K562 (cell line): ENCODE results near the gene IRX2. TPM values are rescaled to one million over a fixed set of nuclear protein-coding genes. Genes with fewer than 3 reads are reported as not detected.

ENCODE experiments used
- ATAC-seq: fragments of 200-7000 bp; cut with Tn5 transposase; 3 replicates; pipeline ENCODE4 v1.9.1; 2020; ENCODE audit warnings: moderate library complexity
- BruUV-seq: library from RNA; stranded (reverse); fragments of 400-500 nt; replicated peaks from 2 replicates; lab custom pipeline; 2021; lab: Mats Ljungman, UMichigan
- CTCF ChIA-PET: fragments of 300-600 bp; formaldehyde crosslinking; extraction: SDS; loops from one replicate; lab custom pipeline; 2021; ENCODE audit warnings: low intra/inter-chr PET ratio; lab: Yijun Ruan, JAX
- POLR2A ChIA-PET: fragments of 300-600, 350-650 bp; sonication (Branson Sonifier 250); formaldehyde crosslinking; extraction: SDS; loops from one replicate; lab custom pipeline; 2021; ENCODE audit warnings: antibody characterized with exemption, inconsistent platforms; lab: Yijun Ruan, JAX
- DNase-seq, 4 experiments: peaks; one replicate each; pipeline versions ENCODE4 v3.0.0 to v3.0.0-alpha.2; 2011 to 2018; ENCODE audit warnings: low spot score in 3 of 4, mixed read lengths in 3 of 4; ENCODE audit errors: extremely low read depth in 1 of 4
- FAIRE-seq: peaks from 2 replicates; lab custom pipeline; 2011; peaks lifted over from hg19 to GRCh38; lab: Jason Lieb, UNC
- H2AFZ ChIP-seq: 2 replicates; pipeline ENCODE4 v1.6.0; 2011; ENCODE audit warnings: low read depth, low read length, control low read depth, inconsistent platforms
- H3K27ac ChIP-seq: fragments of 200-600 bp; 3 replicates; pipeline ENCODE4 v1.8.0; 2011; ENCODE audit warnings: low read depth, mild to moderate bottlenecking, control low read depth, inconsistent platforms, low read length, moderate library complexity, mixed read lengths; ENCODE audit errors: extremely low read depth
- H3K27me3 ChIP-seq, 2 experiments: fragments of 300-600 bp in 1 of 2; 2 replicates in 1 of 2; 3 replicates in 1 of 2; pipeline versions ENCODE4 v1.6.0 to v1.8.0; 2011; ENCODE audit warnings: inconsistent platforms in 2 of 2, low read length in 2 of 2, mild to moderate bottlenecking in 1 of 2, mixed read lengths in 1 of 2, moderate library complexity in 1 of 2; ENCODE audit not compliant: control insufficient read depth in 2 of 2, insufficient read depth in 2 of 2
- H3K36me3 ChIP-seq: fragments of 300-600 bp; 3 replicates; pipeline ENCODE4 v1.8.0; 2011; ENCODE audit warnings: mild to moderate bottlenecking, low read length, inconsistent platforms; ENCODE audit not compliant: control insufficient read depth, insufficient read depth
- H3K4me1 ChIP-seq, 2 experiments: fragments of 200-600 bp in 1 of 2; replicated peaks in 1 of 2; 2 replicates in 1 of 2; 3 replicates in 1 of 2; pipeline versions ENCODE4 v1.5.1 to v1.8.0; 2011; ENCODE audit warnings: inconsistent platforms in 2 of 2, low read length in 2 of 2, mild to moderate bottlenecking in 1 of 2, mixed read lengths in 1 of 2, moderate library complexity in 1 of 2; ENCODE audit not compliant: control insufficient read depth in 2 of 2, insufficient read depth in 2 of 2
- H3K4me2 ChIP-seq: 2 replicates; pipeline ENCODE4 v1.6.1; 2011; ENCODE audit warnings: low read length, control low read depth, inconsistent platforms, mixed read lengths; ENCODE audit not compliant: insufficient read depth
- H3K4me3 ChIP-seq: fragments of 200-600 bp; sonication (generic), shearing (Covaris generic); 2 replicates; pipeline ENCODE4 v1.5.1; 2016; ENCODE audit warnings: control low read depth, inconsistent platforms
- H3K79me2 ChIP-seq: fragments of 200-600 bp; 3 replicates; pipeline ENCODE4 v1.8.0; 2011; ENCODE audit warnings: low read length, inconsistent platforms; ENCODE audit not compliant: control insufficient read depth, insufficient read depth
- H3K9ac ChIP-seq, 2 experiments: 2 replicates each; pipeline versions ENCODE4 v1.6.0 to v1.6.1; 2011; ENCODE audit warnings: low read depth in 2 of 2, low read length in 2 of 2, control low read depth in 1 of 2, inconsistent platforms in 1 of 2, mild to moderate bottlenecking in 1 of 2, mixed read lengths in 1 of 2; ENCODE audit not compliant: insufficient read depth in 1 of 2
- H3K9me1 ChIP-seq: one replicate; pipeline ENCODE4 v1.6.0; 2011; ENCODE audit warnings: inconsistent platforms, mild to moderate bottlenecking, low read length, moderate library complexity; ENCODE audit not compliant: control insufficient read depth, insufficient read depth
- H3K9me3 ChIP-seq: replicated peaks from 2 replicates; pipeline ENCODE4 v1.5.1; 2011; ENCODE audit warnings: low read depth, low read length, inconsistent platforms; ENCODE audit not compliant: control insufficient read depth, insufficient read depth
- H4K20me1 ChIP-seq: replicated peaks from 2 replicates; pipeline ENCODE4 v1.6.1; 2011; ENCODE audit warnings: low read length, inconsistent platforms, mixed read lengths; ENCODE audit not compliant: control insufficient read depth, insufficient read depth
- CBFA2T2 ChIP-seq: fragments of 450-650 bp; conservative IDR thresholded peaks from 2 replicates; pipeline ENCODE4 v1.6.1; 2017; ENCODE audit warnings: mild to moderate bottlenecking
- CUX1 ChIP-seq: fragments of 200-800 bp; sonication (Bioruptor generic); IDR thresholded peaks from 2 replicates; pipeline ENCODE4 v1.6.1; 2016; ENCODE audit warnings: missing genetic modification characterization, missing compliant biosample characterization
- EWSR1 ChIP-seq: fragments of 450-650 bp; IDR thresholded peaks from 2 replicates; pipeline ENCODE4 v1.6.1; 2018; ENCODE audit warnings: borderline replicate concordance, mild to moderate bottlenecking, low read depth, moderate library complexity; ENCODE audit not compliant: partially characterized antibody
- MYC ChIP-seq, 2 experiments: fragments of 250-450 bp in 1 of 2; sonication (Bioruptor Pico) in 1 of 2; IDR thresholded peaks; 2 replicates each; pipeline versions ENCODE4 v1.5.1 to v1.6.1; 2012 to 2021; ENCODE audit warnings: low read depth in 2 of 2, borderline replicate concordance in 1 of 2, improper control_type of control experiment in 1 of 2, low read length in 1 of 2, mild to moderate bottlenecking in 1 of 2, moderate library complexity in 1 of 2
- NCOA4 ChIP-seq: fragments of 450-650 bp; IDR thresholded peaks from 2 replicates; pipeline ENCODE4 v1.6.1; 2018; ENCODE audit warnings: mild to moderate bottlenecking; ENCODE audit not compliant: partially characterized antibody
- SMAD2 ChIP-seq: fragments of 150-350 bp; IDR thresholded peaks from 2 replicates; pipeline ENCODE4 v1.6.1; 2014; ENCODE audit warnings: low read depth, mild to moderate bottlenecking, low read length
- WGBS: fragments of 100-300 bp; shearing (Covaris generic); methylation state at CpG from one replicate; pipeline ENCODE4 v1.1.6; 2016; ENCODE audit warnings: low coverage, mixed read lengths; ENCODE audit not compliant: insufficient coverage; ENCODE audit errors: missing lambda C conversion rate; 5-methylcytosine and 5-hydroxymethylcytosine counted together
- in situ Hi-C: fragments of 300-500 bp; cut with MboI; formaldehyde crosslinking; loops from 4 replicates; pipeline ENCODE4 v1.15.0; 2018; ENCODE audit warnings: inconsistent platforms, mixed read lengths
- intact Hi-C: fragments of 100-400 bp; cut with micrococcal nuclease; formaldehyde crosslinking; loops from 2 replicates; pipeline ENCODE4 v1.14.2; 2022
- polyA plus RNA-seq, 8 experiments: library from polyadenylated mRNA; depleted of rRNA in 4 of 8; stranded (reverse) in 5 of 8; unstranded in 3 of 8; fragments of >200 nt; fragmentation: Nextera tagmentation in 2 of 8; fragmentation: Illumina TruSeq in 1 of 8; extraction: Ambion mirVana in 2 of 8; extraction: Trizol in 1 of 8; gene quantifications; 2 replicates each; pipeline versions ENCODE4 v1.2.1 to v1.2.3, GENCODE V29; 2011 to 2014; ENCODE audit warnings: inconsistent platforms in 1 of 8, missing spikeins in 1 of 8
- total RNA-seq, 7 experiments: library from RNA; depleted of rRNA in 6 of 7; stranded (reverse); fragments of >200 nt in 6 of 7; fragmentation: Illumina TruSeq in 2 of 7; extraction: Trizol in 2 of 7; gene quantifications; 2 replicates each; pipeline versions ENCODE4 v1.2.1 to v1.2.3, GENCODE V29; 2011 to 2021; ENCODE audit warnings: low replicate concordance in 1 of 7

IRX2 gene
- total and polyA plus RNA-seq, 9 of the 15 experiments (the other 6 are each of a cell fraction or from before 2014, with no cell fraction given) = 0.13 TPM; not detected in 8

GRCh38 chr5:2759696-2760461, 8.4 kb upstream of the IRX2 start:
- intact Hi-C loops (no loop called here), in situ Hi-C loops (no loop called here)
- H3K27ac ChIP-seq = no peak overlapping the region
- H3K4me2 ChIP-seq = no peak overlapping the region
- DNase-seq = no peak
- H2AFZ ChIP-seq = no peak overlapping the region
- ChIA-PET POLR2A (no interaction called here), CTCF (no interaction called here)
- ATAC-seq = no peak
- no peaks in the 10 kb centered on the region for H3K79me2 ChIP-seq
- BruUV-seq = no TSS peak
- no peak overlapping the region; a peak in 1 of 4 replicates for H3K9ac ChIP-seq
- WGBS = under 1% methylated on average over 11 of the region's 11 CpGs
- H3K9me3 ChIP-seq = no peaks in the 10 kb centered on the region
- TF ChIP-seq CUX1 (CRISPR knock-in tag) (no peak), EWSR1 (no peak), NCOA4 (no peak), CBFA2T2 (no peak), SMAD2 (no peak), MYC (IDR thresholded peaks at IDR 0.05; ENCODE audit: low read depth, low read length) (no peak), MYC (CRISPR knock-in tag; IDR thresholded peaks at IDR 0.05; ENCODE audit: borderline replicate concordance, low read depth) (no peak)
- FAIRE-seq = no peak
- H3K36me3 ChIP-seq = no peaks in the 10 kb centered on the region
- peaks cover 18 to 50% of the 10 kb centered on the region in 2 experiments; a peak in 3 of 5 replicates for H3K27me3 ChIP-seq
- H3K9me1 ChIP-seq = no peaks in the 10 kb centered on the region
- H4K20me1 ChIP-seq = no peaks in the 10 kb centered on the region
- peaks cover 0 to 3% of the 10 kb centered on the region in 2 experiments; a peak in 1 of 5 replicates for H3K4me1 ChIP-seq
- H3K4me3 ChIP-seq = no peak overlapping the region
